Astrocyte of the cerebellum (primary cell): ENCODE results near the gene SNX7.

ENCODE experiments used
- DNase-seq: peaks from one replicate; pipeline ENCODE4 v3.0.0-alpha.2; 2011; ENCODE audit warnings: low read depth
- H3K4me3 ChIP-seq: 2 replicates; pipeline ENCODE4 v1.5.1; 2011; ENCODE audit warnings: mild to moderate bottlenecking, low read depth, low read length, moderate library complexity
- CTCF ChIP-seq: IDR thresholded peaks from 2 replicates; pipeline ENCODE4 v1.5.1; 2012; ENCODE audit warnings: low read length, low read depth, moderate library complexity, mild to moderate bottlenecking; ENCODE audit errors: missing control alignments
- in situ Hi-C: cut with HindIII; loops from 2 replicates; pipeline ENCODE4 v1.10.0; 2017; ENCODE audit warnings: low sequenced_read_pairs

SNX7 gene

GRCh38 chr1:98766255-98766654 is 104.7 kb downstream of the SNX7 start:
- in situ Hi-C loops, result no loop called here
- TF ChIP-seq CTCF, result no peak
- DNase-seq, result no peak
- H3K4me3 ChIP-seq, result no peak overlapping the region

GRCh38 chr1:98769162-98769561 is 107.6 kb downstream of the SNX7 start:
- no peak for TF ChIP-seq CTCF
- in situ Hi-C loops, result no loop called here
- H3K4me3 ChIP-seq, result no peak overlapping the region

GRCh38 chr1:98781906-98782305 is 120.4 kb downstream of the SNX7 start:
- H3K4me3 ChIP-seq, result no peak overlapping the region
- no peak for DNase-seq
- in situ Hi-C loops, result no loop called here
- TF ChIP-seq CTCF, result no peak

More at GRCh38 chr1:98769162-98769561, 107.6 kb downstream of the SNX7 start:
- no peak for DNase-seq

GRCh38 chr1:98783821-98784220 is 122.3 kb downstream of the SNX7 start:
- H3K4me3 ChIP-seq, result no peak overlapping the region
- no peak for TF ChIP-seq CTCF
- in situ Hi-C loops, result no loop called here
- no peak for DNase-seq

GRCh38 chr1:98791498-98791897 is 130.0 kb downstream of the SNX7 start:
- TF ChIP-seq CTCF, result no peak
- DNase-seq, result no peak
- no peak overlapping the region for H3K4me3 ChIP-seq
- in situ Hi-C loops, result no loop called here

- no peak for TF ChIP-seq CTCF
- in situ Hi-C loops, result no loop called here
Measured at GRCh38 chr1:98792123-98792522, 130.6 kb downstream of the SNX7 start.

GRCh38 chr1:98793136-98793535 is 131.6 kb downstream of the SNX7 start:
- no peak for DNase-seq
- in situ Hi-C loops, result no loop called here
- no peak overlapping the region for H3K4me3 ChIP-seq
- TF ChIP-seq CTCF, result no peak

More at GRCh38 chr1:98792123-98792522, 130.6 kb downstream of the SNX7 start:
- no peak for DNase-seq
- H3K4me3 ChIP-seq, result no peak overlapping the region
